ENCODE results near the gene CCL18. TPM values are rescaled to one million over a fixed set of nuclear protein-coding genes. Genes with fewer than 3 reads are reported as not detected.

Gene CCL18
- total and polyA plus RNA-seq, 2 of the 8 experiments (the other 6 are each of a cell fraction or from before 2014, with no cell fraction given), result not detected

DNA sequence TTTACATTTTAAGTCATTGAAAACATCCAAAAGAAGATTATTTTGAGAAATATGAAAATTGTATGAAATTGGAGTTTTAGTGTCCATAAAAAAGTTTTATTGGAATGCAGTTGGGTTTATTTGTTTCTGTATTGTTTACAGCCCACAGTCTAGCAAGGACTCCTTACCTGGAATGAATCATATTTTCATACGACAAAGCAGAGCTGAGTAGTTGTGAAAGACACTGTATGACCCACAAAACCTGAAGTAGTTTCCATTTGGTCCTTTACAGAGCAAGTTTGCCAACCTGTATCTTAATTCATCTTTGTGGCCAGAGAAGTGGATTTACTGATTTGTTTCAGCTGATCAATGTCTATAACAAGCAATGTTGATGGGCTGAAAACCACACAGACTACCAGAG lies 10.3 kb downstream of the CCL18 start:
- H4K8ac ChIP-seq (ENCODE audit: extremely low read depth, insufficient read depth, low read length), result no peak overlapping the region
- no peak overlapping the region for H3K4ac ChIP-seq (replicated peaks; ENCODE audit: insufficient read length, low read depth, low read length)
- WGBS, 2 experiments (ENCODE audit: extremely low coverage in 1 of 2, insufficient coverage in 1 of 2, insufficient read length in 1 of 2, insufficient replicate concordance in 2 of 2, low coverage in 1 of 2, low lambda C conversion rate in 2 of 2, missing lambda C conversion rate in 1 of 2), result 82% methylated on average over 1 of the region's 1 CpG; no CpG with 5 or more reads in 1 of the 2 experiments
- no peak overlapping the region for H2AK5ac ChIP-seq (ENCODE audit: low read depth, low read length)
- H3K14ac ChIP-seq (ENCODE audit: insufficient read length), result no peak overlapping the region
- no peak overlapping the region for H3K9ac ChIP-seq (replicated peaks in 1 of 4; ENCODE audit: extremely low read depth in 1 of 4, low read depth in 3 of 4, low read length in 3 of 4)
- H3K36me3 ChIP-seq (ENCODE audit: control insufficient read depth in 2 of 4, insufficient read depth in 4 of 4, low read length in 3 of 4), result no peaks in the 10 kb centered on the region
- FAIRE-seq (no peak), DNase-seq (ENCODE audit: low read depth in 1 of 2, low spot score in 2 of 2) (no peak)
- H3K27ac ChIP-seq (ENCODE audit: low read depth, low read length), result no peak overlapping the region
- H4K20me1 ChIP-seq (replicated peaks in 1 of 2; ENCODE audit: control insufficient read depth in 1 of 2, insufficient read depth in 2 of 2, low read length in 2 of 2), result no peaks in the 10 kb centered on the region
- H4K5ac ChIP-seq (ENCODE audit: insufficient read length, low read depth, low read length), result no peak overlapping the region
- CTCF ChIA-PET (ENCODE audit: partially characterized antibody), result interaction anchor here (0.8 to 5.2 kb wide), 3 partner anchors 65 to 96 kb away, joined by 3 to 33 read pairs (median 3); partner anchors contain the start of gene CCL16
- no peak overlapping the region for H2BK120ac ChIP-seq (replicated peaks; ENCODE audit: low read depth, low read length)
- no peaks in the 10 kb centered on the region for H3K79me2 ChIP-seq (ENCODE audit: control insufficient read depth in 1 of 2, insufficient read depth in 2 of 2, low read length in 2 of 2)
- no peaks in the 10 kb centered on the region for H3K27me3 ChIP-seq (replicated peaks in 1 of 4; ENCODE audit: control insufficient read depth in 3 of 4, extremely low read depth in 1 of 4, insufficient read depth in 3 of 4, low read length in 3 of 4)
- no peak overlapping the region for H4K91ac ChIP-seq (replicated peaks; ENCODE audit: insufficient read length, low read length)
- H2BK5ac ChIP-seq (ENCODE audit: low read depth, low read length), result no peak overlapping the region
- H3K79me1 ChIP-seq (ENCODE audit: low read depth, low read length), result no peaks in the 10 kb centered on the region
- H3K4me2 ChIP-seq (ENCODE audit: insufficient read depth in 1 of 2, low read depth in 2 of 2, low read length in 2 of 2), result no peak overlapping the region
- no peak overlapping the region for H3K23ac ChIP-seq (ENCODE audit: insufficient read length)
- POLR2A ChIA-PET (ENCODE audit: partially characterized antibody), result no interaction called here
- no peak overlapping the region for H3K4me3 ChIP-seq (ENCODE audit: extremely low read depth in 1 of 4, insufficient read depth in 2 of 4, low read depth in 3 of 4, low read length in 4 of 4)
- H3K4me1 ChIP-seq (replicated peaks in 1 of 4; ENCODE audit: control insufficient read depth in 3 of 4, insufficient read depth in 4 of 4, low read length in 3 of 4), result no peaks in the 10 kb centered on the region
- H3K23me2 ChIP-seq (ENCODE audit: low read depth, low read length), result no peaks in the 10 kb centered on the region
- TF ChIP-seq, protein P1, sequence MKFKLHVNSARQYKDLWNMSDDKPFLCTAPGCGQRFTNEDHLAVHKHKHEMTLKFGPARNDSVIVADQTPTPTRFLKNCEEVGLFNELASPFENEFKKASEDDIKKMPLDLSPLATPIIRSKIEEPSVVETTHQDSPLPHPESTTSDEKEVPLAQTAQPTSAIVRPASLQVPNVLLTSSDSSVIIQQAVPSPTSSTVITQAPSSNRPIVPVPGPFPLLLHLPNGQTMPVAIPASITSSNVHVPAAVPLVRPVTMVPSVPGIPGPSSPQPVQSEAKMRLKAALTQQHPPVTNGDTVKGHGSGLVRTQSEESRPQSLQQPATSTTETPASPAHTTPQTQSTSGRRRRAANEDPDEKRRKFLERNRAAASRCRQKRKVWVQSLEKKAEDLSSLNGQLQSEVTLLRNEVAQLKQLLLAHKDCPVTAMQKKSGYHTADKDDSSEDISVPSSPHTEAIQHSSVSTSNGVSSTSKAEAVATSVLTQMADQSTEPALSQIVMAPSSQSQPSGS (IDR thresholded peaks at IDR 0.05; ENCODE audit: low read length), result no peak
- H2AFZ ChIP-seq (ENCODE audit: low read length), result no peak overlapping the region
- H2BK15ac ChIP-seq (ENCODE audit: low read length), result no peak overlapping the region
- no peak overlapping the region for H3K18ac ChIP-seq (ENCODE audit: extremely low read depth, low read length)
- no peaks in the 10 kb centered on the region for H3K9me3 ChIP-seq (ENCODE audit: insufficient read depth in 2 of 2, low read depth in 1 of 2, low read length in 1 of 2)
- H2BK20ac ChIP-seq (ENCODE audit: low read length), result no peak overlapping the region
- no peak overlapping the region for H2BK12ac ChIP-seq (ENCODE audit: low read depth, low read length)
- H3K56ac ChIP-seq (replicated peaks; ENCODE audit: insufficient read length, low read depth, low read length), result no peak overlapping the region

Measured in H1 (cell line).